Esophagus muscularis mucosa (tissue), 4 donors: ENCODE measurements around the gene MRM1. TPM values are rescaled to one million over a fixed set of nuclear protein-coding genes. Genes with fewer than 3 reads are reported as not detected.

Source experiments
- DNase-seq: peaks from one replicate; pipeline ENCODE4 v3.0.0-alpha.2; 2017; ENCODE audit errors: extremely low spot score
- H3K27ac ChIP-seq, 4 donors: fragments of 200-600 bp; sonication (generic); replicated peaks in 1 of 4; 1 replicate in 3 of 4; 2 replicates in 1 of 4; pipeline ENCODE4 v1.5.1; 2016 to 2019; ENCODE audit warnings: mild to moderate bottlenecking in 1 of 4
- H3K27me3 ChIP-seq, 4 donors: fragments of 200-600 bp; sonication (generic); one replicate each; pipeline versions ENCODE4 v1.5.1 to v1.6.0; 2016 to 2019
- H3K36me3 ChIP-seq, 4 donors: fragments of 200-600 bp; sonication (generic); one replicate each; pipeline ENCODE4 v1.5.1; 2016 to 2019
- H3K4me1 ChIP-seq, 4 donors: fragments of 200-600 bp; sonication (generic); one replicate each; pipeline ENCODE4 v1.5.1; 2016 to 2019
- H3K4me3 ChIP-seq, 4 donors: fragments of 200-600 bp; sonication (generic); 1 replicate in 2 of 4; 2 replicates in 2 of 4; pipeline ENCODE4 v1.5.1; 2016 to 2019; ENCODE audit warnings: mild to moderate bottlenecking in 4 of 4, moderate library complexity in 1 of 4
- H3K9me3 ChIP-seq, 4 donors: fragments of 200-600 bp; sonication (generic); 1 replicate in 3 of 4; 2 replicates in 1 of 4; pipeline ENCODE4 v1.5.1; 2016 to 2019
- CTCF ChIP-seq, 3 experiments: fragments of 200-600 bp in 2 of 3; fragments of 450-650 bp in 1 of 3; sonication (generic) in 2 of 3; IDR thresholded peaks; one replicate each; pipeline ENCODE4 v1.5.1; 2017 to 2019; ENCODE audit warnings: antibody characterized with exemption in 3 of 3, mild to moderate bottlenecking in 2 of 3, moderate library complexity in 1 of 3
- EP300 ChIP-seq: sonication (generic); formaldehyde crosslinking; IDR thresholded peaks from one replicate; pipeline ENCODE4 v1.6.1; 2017; ENCODE audit warnings: antibody characterized with exemption
- POLR2A ChIP-seq: fragments of 450-650 bp; IDR thresholded peaks from one replicate; pipeline ENCODE4 v1.6.1; 2017; ENCODE audit warnings: antibody characterized with exemption, moderate library complexity, mild to moderate bottlenecking, low read depth
- POLR2AphosphoS5 ChIP-seq, 2 donors: sonication (generic); formaldehyde crosslinking; IDR thresholded peaks; one replicate each; pipeline ENCODE4 v1.6.1; 2017; ENCODE audit warnings: antibody characterized with exemption in 2 of 2
- WGBS: methylation state at CpG from one replicate; pipeline ENCODE4 v1.1.5; 2018; 5-methylcytosine and 5-hydroxymethylcytosine counted together
- intact Hi-C: fragments of 100-400 bp; cut with DNase I; formaldehyde crosslinking; loops from one replicate; pipeline ENCODE4 v1.15.1; 2023
- total RNA-seq, 4 donors: library from RNA; depleted of rRNA; stranded (reverse); fragments of >200 nt; gene quantifications; one replicate each; pipeline versions ENCODE4 v1.1.0 to v1.2.1, GENCODE V29; 2016

Gene MRM1
- total RNA-seq, 4 donors from 2014 or later = 6.2 to 10.8 (median 8.5) TPM

DNA sequence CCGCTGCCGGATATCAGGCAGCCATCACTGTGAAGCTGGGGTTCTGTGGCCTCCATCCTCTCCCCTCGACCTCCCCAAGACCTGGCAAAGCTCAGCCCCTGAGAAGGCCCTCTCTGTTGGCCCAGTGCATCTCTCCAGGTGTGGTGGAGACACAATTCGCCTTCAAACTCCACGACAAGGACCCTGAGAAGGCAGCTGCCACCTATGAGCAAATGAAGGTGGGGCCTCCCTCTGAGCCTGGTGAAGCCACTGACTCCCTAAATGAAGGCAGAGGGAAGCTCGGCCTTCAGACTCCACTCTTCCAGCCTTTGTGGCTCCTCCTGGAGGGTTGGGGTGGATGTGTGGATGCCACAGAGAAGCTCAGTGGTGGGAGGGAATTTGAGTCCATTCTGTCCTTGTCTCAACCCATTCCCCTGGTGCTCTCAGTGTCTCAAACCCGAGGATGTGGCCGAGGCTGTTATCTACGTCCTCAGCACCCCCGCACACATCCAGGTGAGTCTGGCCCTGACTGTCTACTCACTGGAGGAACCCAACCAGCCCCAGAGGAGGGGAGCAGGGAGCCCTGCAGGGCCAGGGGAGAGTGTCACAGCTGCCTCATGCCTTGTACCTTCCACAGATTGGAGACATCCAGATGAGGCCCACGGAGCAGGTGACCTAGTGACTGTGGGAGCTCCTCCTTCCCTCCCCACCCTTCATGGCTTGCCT is 1.7 kb upstream of the MRM1 start:
- H3K9me3 ChIP-seq = no peaks in the 10 kb centered on the region
- no peak overlapping the region for H3K27ac ChIP-seq
- H3K27me3 ChIP-seq = no peaks in the 10 kb centered on the region
- TF ChIP-seq EP300 = no peak
- TF ChIP-seq POLR2A = no peak
- no peak for TF ChIP-seq POLR2AphosphoS5 (IDR thresholded peaks at IDR 0.05)
- TF ChIP-seq CTCF (IDR thresholded peaks at IDR 0.05) = no peak
- peaks cover 21 to 37% (median 31%) of the 10 kb centered on the region in 4 donors for H3K4me1 ChIP-seq
- WGBS = 91% methylated on average over 7 of the region's 11 CpGs
- peaks cover 0 to 3% (median 0%) of the 10 kb centered on the region in 4 donors for H3K36me3 ChIP-seq
- H3K4me3 ChIP-seq = no peak overlapping the region
- intact Hi-C loops = loop anchor here (2.0 kb wide), 1 partner anchor 55 kb away; the partner anchor contains the start of gene GGNBP2
- peak; percentile 75 for DNase-seq

DNA sequence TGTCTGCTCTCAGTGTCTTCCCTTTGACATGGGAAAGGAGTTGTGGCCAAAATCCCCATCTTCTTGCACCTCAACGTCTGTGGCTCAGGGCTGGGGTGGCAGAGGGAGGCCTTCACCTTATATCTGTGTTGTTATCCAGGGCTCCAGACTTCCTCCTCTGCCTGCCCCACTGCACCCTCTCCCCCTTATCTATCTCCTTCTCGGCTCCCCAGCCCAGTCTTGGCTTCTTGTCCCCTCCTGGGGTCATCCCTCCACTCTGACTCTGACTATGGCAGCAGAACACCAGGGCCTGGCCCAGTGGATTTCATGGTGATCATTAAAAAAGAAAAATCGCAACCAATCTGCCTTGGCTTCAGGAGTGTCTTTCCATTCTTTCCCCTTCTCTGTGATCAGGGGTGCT is 918 bp upstream of the MRM1 start:
- Histone ChIP-seq H3K27me3 (no peaks in the 10 kb centered on the region), H3K4me3 (peak overlapping the region in 3 of 4 donors; percentile 71 to 95 (median 88)), H3K4me1 (peaks cover 21 to 37% (median 31%) of the 10 kb centered on the region in 4 donors), H3K36me3 (peaks cover 0 to 3% (median 0%) of the 10 kb centered on the region in 4 donors), H3K27ac (peak overlapping the region; percentile 78 to 87 (median 80)), H3K9me3 (no peaks in the 10 kb centered on the region)
- 82% methylated on average over 3 of the region's 3 CpGs for WGBS
- intact Hi-C loops = loop anchor here (2.0 kb wide), 1 partner anchor 56 kb away; the partner anchor contains the start of gene GGNBP2
- no peak for DNase-seq
- TF ChIP-seq POLR2AphosphoS5 (IDR thresholded peaks at IDR 0.05) = no peak
- TF ChIP-seq EP300 = no peak
- no peak for TF ChIP-seq POLR2A
- TF ChIP-seq CTCF (IDR thresholded peaks at IDR 0.05) = no peak

GRCh38 chr17:36600936-36601302 is 464 bp upstream of the MRM1 start:
- H3K27me3 ChIP-seq = no peaks in the 10 kb centered on the region
- TF ChIP-seq POLR2AphosphoS5 (IDR thresholded peaks at IDR 0.05) (no peak), EP300 (no peak), CTCF (IDR thresholded peaks at IDR 0.05) (no peak), POLR2A (no peak)
- peak overlapping the region; percentile 71 to 95 (median 81) for H3K4me3 ChIP-seq
- DNase-seq = no peak
- peak overlapping the region; percentile 78 to 87 (median 80) for H3K27ac ChIP-seq
- intact Hi-C loops = loop anchor here (2.0 kb wide), 1 partner anchor 56 kb away; the partner anchor contains the start of gene GGNBP2
- WGBS = 15% methylated on average over 10 of the region's 10 CpGs
- H3K36me3 ChIP-seq = peaks cover 0 to 3% (median 0%) of the 10 kb centered on the region in 4 donors
- no peaks in the 10 kb centered on the region for H3K9me3 ChIP-seq
- peaks cover 21 to 37% (median 31%) of the 10 kb centered on the region in 4 donors for H3K4me1 ChIP-seq

GRCh38 chr17:36602030-36602748 is 806 bp downstream of the MRM1 start:
- peak overlapping the region; percentile 78 to 87 (median 80) for H3K27ac ChIP-seq
- 6% methylated on average over 27 of the region's 38 CpGs for WGBS
- no peak for DNase-seq

More at GRCh38 chr17:36602030-36602748, 806 bp downstream of the MRM1 start:
- Histone ChIP-seq H3K36me3 (peaks cover 0 to 3% (median 0%) of the 10 kb centered on the region in 4 donors), H3K4me3 (peak overlapping the region; percentile 71 to 95 (median 81)), H3K9me3 (no peaks in the 10 kb centered on the region), H3K27me3 (no peaks in the 10 kb centered on the region), H3K4me1 (peaks cover 21 to 37% (median 31%) of the 10 kb centered on the region in 4 donors)
- intact Hi-C loops = no loop called here
- TF ChIP-seq POLR2AphosphoS5 (IDR thresholded peaks at IDR 0.05) = no peak
- TF ChIP-seq POLR2A = no peak
- no peak for TF ChIP-seq CTCF (IDR thresholded peaks at IDR 0.05)
- TF ChIP-seq EP300 = no peak
